ENCODE measurements around the gene ZFYVE27. TPM values are rescaled to one million over a fixed set of nuclear protein-coding genes. Genes with fewer than 3 reads are reported as not detected.

ZFYVE27 gene
- total and polyA plus RNA-seq, 2 experiments from 2014 or later, result 50.7 to 59.8 TPM

GRCh38 chr10:97785231-97785630 lies 48.3 kb downstream of the ZFYVE27 start:
- no peaks in the 10 kb centered on the region for H3K9me3 ChIP-seq (ENCODE audit: low read depth)
- no peak overlapping the region for H3K27ac ChIP-seq
- no peak for TF ChIP-seq CTCF (IDR thresholded peaks at IDR 0.05; ENCODE audit: low read depth, low read length)
- H3K36me3 ChIP-seq, result no peaks in the 10 kb centered on the region
- peaks cover 29% of the 10 kb centered on the region for H3K4me1 ChIP-seq (ENCODE audit: low read depth)
- DNase-seq (ENCODE audit: low read depth in 1 of 2, low spot score in 1 of 2), result no peak
- no peaks in the 10 kb centered on the region for H3K27me3 ChIP-seq
- H3K4me3 ChIP-seq, result no peak overlapping the region

GRCh38 chr10:97785731-97786130 lies 48.8 kb downstream of the ZFYVE27 start:
- peaks cover 26% of the 10 kb centered on the region for H3K4me1 ChIP-seq (ENCODE audit: low read depth)
- no peaks in the 10 kb centered on the region for H3K9me3 ChIP-seq (ENCODE audit: low read depth)
- H3K4me3 ChIP-seq, result no peak overlapping the region
- no peak for TF ChIP-seq CTCF (IDR thresholded peaks at IDR 0.05; ENCODE audit: low read depth, low read length)
- no peaks in the 10 kb centered on the region for H3K36me3 ChIP-seq
- no peak for DNase-seq (ENCODE audit: low read depth in 1 of 2, low spot score in 1 of 2)
- no peak overlapping the region for H3K27ac ChIP-seq
- H3K27me3 ChIP-seq, result no peaks in the 10 kb centered on the region

GRCh38 chr10:97788552-97789442 lies 51.9 kb downstream of the ZFYVE27 start:
- H3K27me3 ChIP-seq, result no peaks in the 10 kb centered on the region
- no peaks in the 10 kb centered on the region for H3K36me3 ChIP-seq
- peak overlapping the region; percentile 57 for H3K27ac ChIP-seq
- H3K4me3 ChIP-seq, result no peak overlapping the region
- TF ChIP-seq CTCF (IDR thresholded peaks at IDR 0.05; ENCODE audit: low read depth, low read length), result peak; percentile 9
- no peaks in the 10 kb centered on the region for H3K9me3 ChIP-seq (ENCODE audit: low read depth)
- H3K4me1 ChIP-seq (ENCODE audit: low read depth), result peaks cover 3% of the 10 kb centered on the region
- peak; percentile 59 to 84 for DNase-seq (ENCODE audit: low read depth in 1 of 2, low spot score in 1 of 2)

GRCh38 chr10:97789770-97790397 lies 53.0 kb downstream of the ZFYVE27 start:
- H3K4me1 ChIP-seq (ENCODE audit: low read depth), result peaks cover 3% of the 10 kb centered on the region
- no peaks in the 10 kb centered on the region for H3K27me3 ChIP-seq
- no peak for TF ChIP-seq CTCF (IDR thresholded peaks at IDR 0.05; ENCODE audit: low read depth, low read length)
- DNase-seq (ENCODE audit: low read depth in 1 of 2, low spot score in 1 of 2), result no peak
- H3K36me3 ChIP-seq, result no peaks in the 10 kb centered on the region
- no peaks in the 10 kb centered on the region for H3K9me3 ChIP-seq (ENCODE audit: low read depth)
- H3K27ac ChIP-seq, result peak overlapping the region; percentile 57
- H3K4me3 ChIP-seq, result no peak overlapping the region

GRCh38 chr10:97791824-97792721 lies 55.1 kb downstream of the ZFYVE27 start:
- peaks cover 3% of the 10 kb centered on the region for H3K4me1 ChIP-seq (ENCODE audit: low read depth)
- no peaks in the 10 kb centered on the region for H3K9me3 ChIP-seq (ENCODE audit: low read depth)
- H3K36me3 ChIP-seq, result no peaks in the 10 kb centered on the region
- no peak overlapping the region for H3K4me3 ChIP-seq
- H3K27me3 ChIP-seq, result no peaks in the 10 kb centered on the region
- peak; percentile 60 to 68 for DNase-seq (ENCODE audit: low read depth in 1 of 2, low spot score in 1 of 2)
- H3K27ac ChIP-seq, result no peak overlapping the region
- TF ChIP-seq CTCF (IDR thresholded peaks at IDR 0.05; ENCODE audit: low read depth, low read length), result peak; percentile 97
